OCI-LY7 (cell line): ENCODE data around the gene DENND4B.

Experiments
- EZH2phosphoT487 ChIP-seq: fragments of 200-600 bp; sonication (generic); IDR thresholded peaks from 2 replicates; pipeline ENCODE4 v1.6.1; 2018; ENCODE audit warnings: low read depth, borderline replicate concordance, mild to moderate bottlenecking, mixed run types, antibody characterized with exemption, low read length, moderate library complexity, mixed read lengths
- TF ChIP-seq, protein P1 (sequence below): fragments of 200-600 bp; sonication (generic); conservative IDR thresholded peaks from 2 replicates; pipeline ENCODE4 v1.5.1; 2014; ENCODE audit warnings: mild to moderate bottlenecking, antibody characterized with exemption, low read length, moderate library complexity, mixed read lengths

- TF ChIP-seq EZH2phosphoT487 = no peak
- TF ChIP-seq, protein P1, sequence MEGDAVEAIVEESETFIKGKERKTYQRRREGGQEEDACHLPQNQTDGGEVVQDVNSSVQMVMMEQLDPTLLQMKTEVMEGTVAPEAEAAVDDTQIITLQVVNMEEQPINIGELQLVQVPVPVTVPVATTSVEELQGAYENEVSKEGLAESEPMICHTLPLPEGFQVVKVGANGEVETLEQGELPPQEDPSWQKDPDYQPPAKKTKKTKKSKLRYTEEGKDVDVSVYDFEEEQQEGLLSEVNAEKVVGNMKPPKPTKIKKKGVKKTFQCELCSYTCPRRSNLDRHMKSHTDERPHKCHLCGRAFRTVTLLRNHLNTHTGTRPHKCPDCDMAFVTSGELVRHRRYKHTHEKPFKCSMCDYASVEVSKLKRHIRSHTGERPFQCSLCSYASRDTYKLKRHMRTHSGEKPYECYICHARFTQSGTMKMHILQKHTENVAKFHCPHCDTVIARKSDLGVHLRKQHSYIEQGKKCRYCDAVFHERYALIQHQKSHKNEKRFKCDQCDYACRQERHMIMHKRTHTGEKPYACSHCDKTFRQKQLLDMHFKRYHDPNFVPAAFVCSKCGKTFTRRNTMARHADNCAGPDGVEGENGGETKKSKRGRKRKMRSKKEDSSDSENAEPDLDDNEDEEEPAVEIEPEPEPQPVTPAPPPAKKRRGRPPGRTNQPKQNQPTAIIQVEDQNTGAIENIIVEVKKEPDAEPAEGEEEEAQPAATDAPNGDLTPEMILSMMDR = no peak
Observed at GRCh38 chr1:153880024-153880423, 66.5 kb downstream of the DENND4B start.
